Activated CD8-positive, alpha-beta memory T cell treated with anti-CD3 and anti-CD28 coated beads, Interleukin-2, amount 50 U/mL, for 1 hour (primary cell): ENCODE measurements around the gene RAB7B.

Experiments used
- DNase-seq: peaks from one replicate; pipeline ENCODE4 v3.0.0-alpha.2; 2020; ENCODE audit errors: extremely low read depth

Gene RAB7B

GRCh38 chr1:206022766-206023165, 19.6 kb upstream of the RAB7B start:
- DNase-seq, result no peak

- DNase-seq, result no peak
Observed at GRCh38 chr1:206021626-206022365, 18.6 kb upstream of the RAB7B start.

DNA sequence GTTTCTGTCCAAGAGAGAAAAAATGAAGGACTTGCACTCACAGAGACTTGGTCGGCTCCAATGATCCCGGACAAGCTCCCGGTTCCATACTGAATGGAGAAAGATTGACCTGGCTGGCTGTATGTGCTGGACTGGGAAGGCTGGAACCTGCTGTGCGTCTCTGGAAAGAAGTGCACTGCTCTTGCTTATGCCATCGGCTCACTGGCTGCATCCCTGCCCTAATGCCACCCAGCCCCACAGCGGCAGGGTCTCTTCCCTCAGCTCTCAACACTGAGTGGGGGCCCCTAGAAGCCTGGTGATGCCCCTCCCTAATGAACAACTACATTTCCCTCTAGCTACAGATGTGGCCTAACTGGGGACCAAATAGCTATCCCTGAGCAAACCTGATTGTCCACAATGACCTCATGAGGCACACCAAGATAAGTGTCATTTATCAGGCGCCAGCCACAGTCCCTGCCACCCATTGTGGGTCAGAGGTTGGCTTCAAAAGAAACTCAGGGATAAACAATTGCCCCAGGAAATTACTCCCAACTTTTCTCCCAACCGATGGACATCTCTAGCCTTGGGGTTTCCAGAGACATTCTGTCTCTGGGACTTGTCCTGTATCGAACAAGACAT, 17.9 kb upstream of the RAB7B start:
- no peak for DNase-seq

GRCh38 chr1:206020393-206021007, 17.3 kb upstream of the RAB7B start:
- no peak for DNase-seq

- no peak for DNase-seq
Observed at GRCh38 chr1:206015071-206015470, 11.9 kb upstream of the RAB7B start.

DNA sequence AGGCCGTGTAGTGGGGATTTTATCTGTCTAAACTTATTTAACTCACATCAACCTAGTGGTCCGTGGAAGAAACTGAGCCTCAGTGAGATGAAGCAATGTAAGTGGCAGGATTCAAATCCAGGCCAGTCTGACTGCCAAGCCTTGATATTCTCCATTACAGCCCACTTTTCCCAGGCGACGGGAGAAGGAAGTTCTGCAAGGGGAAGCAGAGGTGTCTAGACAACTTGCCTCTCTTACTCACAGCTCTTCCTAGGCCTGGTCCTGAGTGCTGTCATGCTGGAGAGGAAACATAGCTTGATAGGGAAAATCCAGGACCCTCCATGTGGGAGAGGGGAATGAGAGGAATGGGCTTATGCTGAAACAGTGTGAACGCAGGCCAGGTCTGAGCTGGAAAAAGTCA, 11.4 kb upstream of the RAB7B start:
- DNase-seq, result no peak

DNA sequence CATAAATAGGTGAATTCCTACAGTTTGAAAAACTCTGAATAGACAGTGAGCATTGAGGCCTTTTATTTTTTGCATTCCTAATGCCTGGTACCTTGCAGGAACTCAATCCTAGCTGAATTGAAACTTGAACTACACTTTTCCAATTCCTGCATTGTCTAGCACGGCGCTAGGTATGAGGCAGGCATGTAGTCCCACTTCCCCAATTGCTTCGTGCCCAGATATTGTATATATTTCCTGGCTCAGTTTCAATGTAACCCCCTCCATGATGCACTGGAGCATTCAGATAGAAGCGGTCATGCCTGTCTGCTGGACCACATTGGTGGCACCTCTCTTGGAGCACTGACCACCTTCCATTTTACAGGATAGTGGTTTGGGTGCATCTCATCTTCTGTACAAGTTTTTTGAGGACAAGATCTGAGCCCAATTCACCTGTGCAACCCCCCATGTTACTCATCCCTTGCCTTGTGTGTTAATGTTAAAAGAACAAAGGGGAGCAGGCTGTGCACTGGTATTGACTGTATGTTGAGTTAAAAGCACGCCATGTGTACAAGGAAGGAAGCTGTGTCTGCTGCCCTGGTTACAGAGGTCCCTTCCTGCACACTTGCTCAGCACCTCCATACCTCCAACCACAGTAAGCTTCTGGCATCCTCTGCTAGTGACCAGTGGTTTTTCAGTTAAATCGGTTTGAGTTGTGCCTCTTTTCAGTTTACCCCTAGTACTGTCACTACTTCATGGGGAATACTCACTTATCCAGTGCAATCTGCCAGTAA, 10.0 kb upstream of the RAB7B start:
- DNase-seq, result no peak

- no peak for DNase-seq
Observed at GRCh38 chr1:206012086-206012859, 9.1 kb upstream of the RAB7B start.

DNA sequence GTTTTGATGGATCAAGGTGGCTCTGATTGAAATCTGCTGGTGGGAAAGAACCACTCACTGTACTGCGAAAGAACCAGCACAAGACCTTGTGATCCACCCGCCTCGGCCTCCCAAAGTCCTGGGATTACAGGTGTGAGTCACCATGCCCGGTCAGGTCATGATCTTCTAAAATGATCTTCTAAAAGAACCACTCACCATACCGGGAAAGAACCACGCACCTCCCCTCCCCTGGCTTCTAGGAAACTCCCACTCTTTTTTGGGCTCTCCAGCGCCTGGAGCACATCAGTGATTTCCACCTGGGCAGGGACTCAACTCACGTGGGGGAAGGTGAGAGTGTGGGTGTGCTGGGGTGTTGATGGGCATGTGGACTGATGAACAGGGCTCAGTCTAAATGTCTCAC, 7.9 kb upstream of the RAB7B start:
- no peak for DNase-seq

DNA sequence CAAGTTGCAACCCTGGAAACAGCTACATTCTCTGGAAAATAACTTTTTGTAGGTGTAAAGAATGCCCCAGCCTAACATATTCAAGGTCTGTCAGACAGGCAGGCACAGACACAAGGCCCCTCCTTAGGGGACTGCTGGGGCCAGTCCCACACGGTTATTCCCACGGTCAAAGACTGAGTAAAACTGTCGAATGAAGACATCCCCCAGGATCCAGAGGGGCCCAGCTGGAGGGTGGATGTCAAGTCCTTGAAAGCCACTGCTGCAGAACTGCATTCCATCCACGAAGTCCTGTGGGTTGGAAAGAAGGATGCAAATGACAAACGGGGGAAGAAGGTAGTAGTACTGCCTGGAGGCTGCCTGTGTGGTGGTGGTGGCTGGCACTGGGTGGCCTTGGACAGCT, 6.9 kb upstream of the RAB7B start:
- DNase-seq, result no peak

GRCh38 chr1:206006946-206007345, 3.8 kb upstream of the RAB7B start:
- no peak for DNase-seq

- no peak for DNase-seq
Observed at GRCh38 chr1:206005778-206006180, 2.6 kb upstream of the RAB7B start.

- DNase-seq, result no peak
Observed at GRCh38 chr1:206005234-206005633, 2.0 kb upstream of the RAB7B start.

GRCh38 chr1:206004826-206005225, 1.6 kb upstream of the RAB7B start:
- DNase-seq, result no peak

DNA sequence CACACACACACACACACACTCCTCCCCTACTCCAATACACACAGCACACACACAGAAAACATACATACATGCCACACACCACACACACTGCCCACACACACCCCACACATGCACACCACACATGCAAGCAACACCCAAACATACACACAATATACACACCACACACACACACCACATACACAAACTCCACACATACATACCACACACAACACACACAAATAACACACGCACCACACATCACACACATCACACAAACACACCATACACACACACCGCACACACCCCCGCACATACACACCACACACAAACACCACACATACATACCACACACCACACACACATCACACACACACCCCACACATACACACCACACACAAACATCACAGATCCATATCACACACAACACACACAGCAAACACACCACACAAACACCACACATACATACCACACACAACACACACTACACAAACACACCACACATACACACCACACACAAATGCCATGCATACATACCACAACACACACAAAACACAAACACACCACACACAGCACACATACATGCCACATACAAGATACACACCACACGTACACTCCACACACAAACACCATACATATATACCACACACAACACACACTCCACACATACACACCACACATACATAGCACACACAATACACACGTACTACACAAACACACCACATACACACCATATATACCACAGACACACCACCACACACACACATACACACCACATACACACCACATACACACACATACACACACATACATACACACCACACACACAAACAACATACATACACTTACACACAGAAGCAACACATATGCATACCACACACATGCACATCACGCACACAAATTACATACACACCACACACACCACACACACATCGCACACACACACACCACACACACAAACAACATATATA, 932 bp upstream of the RAB7B start:
- no peak for DNase-seq

- DNase-seq, result no peak
Observed at GRCh38 chr1:206002160-206002559, 1.0 kb downstream of the RAB7B start.

GRCh38 chr1:206001476-206001888, 1.7 kb downstream of the RAB7B start:
- no peak for DNase-seq

GRCh38 chr1:206000641-206001339, 2.4 kb downstream of the RAB7B start:
- no peak for DNase-seq

GRCh38 chr1:205998457-205999241, 4.5 kb downstream of the RAB7B start:
- no peak for DNase-seq
